Skin epidermis (tissue), 12 donors: ENCODE measurements around the gene KCNN3.

Experiments
- H3K27ac ChIP-seq, 21 experiments: fragments of 200-600 bp; sonication (generic) in 11 of 21; one replicate each; pipeline ENCODE4 v1.5.0; 2020; ENCODE audit warnings: mild to moderate bottlenecking in 3 of 21, inconsistent platforms in 2 of 21, moderate library complexity in 2 of 21
- H3K4me3 ChIP-seq, 7 experiments: fragments of 200-600 bp; sonication (generic) in 2 of 7; one replicate each; pipeline ENCODE4 v1.5.0; 2020; ENCODE audit warnings: inconsistent platforms in 2 of 7, mild to moderate bottlenecking in 2 of 7, moderate library complexity in 1 of 7

Gene KCNN3

GRCh38 chr1:154802982-154803920 is 66.8 kb downstream of the KCNN3 start:
- no peak overlapping the region for H3K4me3 ChIP-seq
- no peak overlapping the region for H3K27ac ChIP-seq

GRCh38 chr1:154802336-154802969 is 67.6 kb downstream of the KCNN3 start:
- Histone ChIP-seq H3K4me3 (no peak overlapping the region), H3K27ac (no peak overlapping the region)

- Histone ChIP-seq H3K27ac (no peak overlapping the region), H3K4me3 (no peak overlapping the region)
Measured at GRCh38 chr1:154801234-154802011, 68.7 kb downstream of the KCNN3 start.

GRCh38 chr1:154799188-154799587 is 70.9 kb downstream of the KCNN3 start:
- no peak overlapping the region for H3K4me3 ChIP-seq
- no peak overlapping the region for H3K27ac ChIP-seq

- Histone ChIP-seq H3K4me3 (no peak overlapping the region), H3K27ac (no peak overlapping the region)
Measured at GRCh38 chr1:154798645-154799044, 71.4 kb downstream of the KCNN3 start.

GRCh38 chr1:154797175-154797574 is 72.9 kb downstream of the KCNN3 start:
- no peak overlapping the region for H3K4me3 ChIP-seq
- no peak overlapping the region for H3K27ac ChIP-seq

- H3K4me3 ChIP-seq = no peak overlapping the region
- H3K27ac ChIP-seq = peak overlapping the region in 1 of 21 experiments; percentile 34
Measured at GRCh38 chr1:154796303-154796892, 73.7 kb downstream of the KCNN3 start.

GRCh38 chr1:154794608-154795007 is 75.5 kb downstream of the KCNN3 start:
- H3K27ac ChIP-seq = no peak overlapping the region

GRCh38 chr1:154793685-154794084 is 76.4 kb downstream of the KCNN3 start:
- Histone ChIP-seq H3K27ac (no peak overlapping the region), H3K4me3 (no peak overlapping the region)

More at GRCh38 chr1:154794608-154795007, 75.5 kb downstream of the KCNN3 start:
- no peak overlapping the region for H3K4me3 ChIP-seq

- H3K27ac ChIP-seq = no peak overlapping the region
- no peak overlapping the region for H3K4me3 ChIP-seq
Measured at GRCh38 chr1:154792899-154793298, 77.2 kb downstream of the KCNN3 start.

GRCh38 chr1:154791292-154792166 is 78.6 kb downstream of the KCNN3 start:
- H3K4me3 ChIP-seq = no peak overlapping the region
- peak overlapping the region in 6 of 21 experiments; percentile 4 to 74 (median 32) for H3K27ac ChIP-seq

GRCh38 chr1:154788886-154789285 is 81.2 kb downstream of the KCNN3 start:
- H3K27ac ChIP-seq = no peak overlapping the region

GRCh38 chr1:154788110-154788870 is 81.8 kb downstream of the KCNN3 start:
- Histone ChIP-seq H3K27ac (no peak overlapping the region), H3K4me3 (no peak overlapping the region)

More at GRCh38 chr1:154788886-154789285, 81.2 kb downstream of the KCNN3 start:
- H3K4me3 ChIP-seq = no peak overlapping the region

- H3K27ac ChIP-seq = no peak overlapping the region
- H3K4me3 ChIP-seq = no peak overlapping the region
Measured at GRCh38 chr1:154786804-154787570, 83.1 kb downstream of the KCNN3 start.

- H3K4me3 ChIP-seq = no peak overlapping the region
- H3K27ac ChIP-seq = peak overlapping the region in 6 of 21 experiments; percentile 5 to 59 (median 36)
Measured at GRCh38 chr1:154784924-154785531, 85.1 kb downstream of the KCNN3 start.

- Histone ChIP-seq H3K27ac (peak overlapping the region in 6 of 21 experiments; percentile 5 to 53 (median 27)), H3K4me3 (no peak overlapping the region)
Measured at GRCh38 chr1:154784416-154784815, 85.7 kb downstream of the KCNN3 start.

GRCh38 chr1:154783976-154784375 is 86.1 kb downstream of the KCNN3 start:
- no peak overlapping the region for H3K27ac ChIP-seq
- no peak overlapping the region for H3K4me3 ChIP-seq
